Measurements from ENCODE around the gene COPS9. TPM values are rescaled to one million over a fixed set of nuclear protein-coding genes. Genes with fewer than 3 reads are reported as not detected.

The COPS9 gene
- total RNA-seq, 4 donors from 2014 or later = 65.4 to 243 (median 149) TPM

GRCh38 chr2:240155048-240155744, 19.1 kb upstream of the COPS9 start:
- TF ChIP-seq, protein P1, sequence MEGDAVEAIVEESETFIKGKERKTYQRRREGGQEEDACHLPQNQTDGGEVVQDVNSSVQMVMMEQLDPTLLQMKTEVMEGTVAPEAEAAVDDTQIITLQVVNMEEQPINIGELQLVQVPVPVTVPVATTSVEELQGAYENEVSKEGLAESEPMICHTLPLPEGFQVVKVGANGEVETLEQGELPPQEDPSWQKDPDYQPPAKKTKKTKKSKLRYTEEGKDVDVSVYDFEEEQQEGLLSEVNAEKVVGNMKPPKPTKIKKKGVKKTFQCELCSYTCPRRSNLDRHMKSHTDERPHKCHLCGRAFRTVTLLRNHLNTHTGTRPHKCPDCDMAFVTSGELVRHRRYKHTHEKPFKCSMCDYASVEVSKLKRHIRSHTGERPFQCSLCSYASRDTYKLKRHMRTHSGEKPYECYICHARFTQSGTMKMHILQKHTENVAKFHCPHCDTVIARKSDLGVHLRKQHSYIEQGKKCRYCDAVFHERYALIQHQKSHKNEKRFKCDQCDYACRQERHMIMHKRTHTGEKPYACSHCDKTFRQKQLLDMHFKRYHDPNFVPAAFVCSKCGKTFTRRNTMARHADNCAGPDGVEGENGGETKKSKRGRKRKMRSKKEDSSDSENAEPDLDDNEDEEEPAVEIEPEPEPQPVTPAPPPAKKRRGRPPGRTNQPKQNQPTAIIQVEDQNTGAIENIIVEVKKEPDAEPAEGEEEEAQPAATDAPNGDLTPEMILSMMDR (IDR thresholded peaks at IDR 0.05; ENCODE audit: low read depth) = no peak

GRCh38 chr2:240154606-240155005, 18.5 kb upstream of the COPS9 start:
- TF ChIP-seq, protein P1 (IDR thresholded peaks at IDR 0.05; ENCODE audit: low read depth) = no peak

DNA sequence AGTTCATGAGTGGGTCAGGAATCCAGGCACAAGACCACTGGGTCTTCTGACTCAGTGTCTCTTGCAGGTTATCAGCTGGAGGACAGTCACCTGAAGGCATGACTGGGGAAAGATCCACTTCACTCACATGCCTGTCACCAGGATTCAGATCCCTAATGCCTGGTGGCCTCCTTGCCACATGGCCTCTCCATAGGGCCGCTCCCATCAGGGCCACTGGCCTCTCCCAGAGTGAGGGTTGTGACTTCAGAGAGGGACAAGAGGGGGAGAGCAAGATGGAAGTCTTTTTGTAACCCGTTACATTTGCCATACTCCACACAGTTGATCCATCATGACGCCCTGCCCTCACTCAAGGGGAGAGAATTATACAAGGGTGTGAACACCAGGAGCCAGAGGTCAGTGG, 17.3 kb upstream of the COPS9 start:
- TF ChIP-seq, protein P1 (IDR thresholded peaks at IDR 0.05; ENCODE audit: low read depth) = no peak

DNA sequence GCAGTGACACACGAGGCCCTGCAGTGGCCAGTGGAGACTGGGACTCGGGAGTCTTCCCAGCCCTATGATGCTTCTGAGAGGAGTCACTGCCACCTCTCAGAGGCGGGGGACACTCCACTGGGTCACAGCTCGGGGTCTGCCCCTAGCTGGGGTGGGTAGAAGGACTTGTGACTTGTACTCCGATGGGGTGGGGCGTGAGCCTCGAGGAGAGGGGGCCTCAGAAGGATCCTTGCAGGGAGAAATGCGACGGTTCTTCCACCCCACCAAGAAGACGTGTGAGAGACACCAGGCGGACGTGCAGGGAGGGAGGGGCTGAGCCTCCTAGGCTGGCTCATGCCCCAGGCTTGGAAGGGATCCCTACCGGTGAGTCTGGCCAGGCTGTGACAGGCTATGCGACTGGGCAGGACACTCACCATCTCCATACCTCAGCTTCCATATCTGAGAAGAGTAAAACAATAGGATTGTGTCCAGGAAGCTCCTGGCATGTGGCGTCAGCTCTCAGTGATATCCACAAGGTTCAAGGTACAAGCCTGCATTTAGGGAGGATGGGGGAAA, 15.4 kb upstream of the COPS9 start:
- TF ChIP-seq, protein P1 (IDR thresholded peaks at IDR 0.05; ENCODE audit: low read depth) = no peak

- TF ChIP-seq, protein P1 (IDR thresholded peaks at IDR 0.05; ENCODE audit: low read depth) = no peak
Observed at GRCh38 chr2:240149943-240150784, 14.1 kb upstream of the COPS9 start.

GRCh38 chr2:240147911-240148587, 11.9 kb upstream of the COPS9 start:
- TF ChIP-seq, protein P1 (IDR thresholded peaks at IDR 0.05; ENCODE audit: low read depth) = no peak

All from subcutaneous adipose tissue (tissue), 4 donors.